ENCODE measurements around the gene METTL21A. TPM values are rescaled to one million over a fixed set of nuclear protein-coding genes. Genes with fewer than 3 reads are reported as not detected.

The METTL21A gene
- total RNA-seq, 1 donor from 2014 or later: 33.4 TPM

- no peaks in the 10 kb centered on the region for H3K4me1 Mint-ChIP-seq
Observed at GRCh38 chr2:207594731-207595130, 30.5 kb downstream of the METTL21A start.

DNA sequence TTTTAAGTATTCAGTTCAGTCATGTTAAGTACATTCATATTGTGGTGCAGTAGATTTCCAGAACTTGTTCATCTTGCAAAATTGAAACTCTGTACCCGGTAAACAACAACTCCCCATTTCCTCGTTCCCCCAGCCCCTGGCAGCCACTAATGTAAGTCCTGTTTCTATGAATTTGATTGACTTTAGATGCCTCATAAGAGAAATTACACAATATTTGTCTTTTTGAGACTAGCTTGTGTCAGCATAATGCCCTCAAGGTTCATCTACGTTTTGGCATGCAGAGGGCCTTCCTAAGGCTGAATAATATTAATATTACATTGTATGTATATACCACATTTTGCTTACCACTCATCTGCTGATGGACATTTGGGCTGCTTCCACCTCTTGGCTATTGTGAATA is 30.9 kb downstream of the METTL21A start:
- peaks cover 13% of the 10 kb centered on the region for H3K9me3 Mint-ChIP-seq
- H3K36me3 Mint-ChIP-seq (ENCODE audit: low read depth): peaks cover 50% of the 10 kb centered on the region
- no peaks in the 10 kb centered on the region for H3K4me1 Mint-ChIP-seq
- H3K27me3 Mint-ChIP-seq (ENCODE audit: low read depth): no peaks in the 10 kb centered on the region
- DNase-seq (ENCODE audit: low read depth, low spot score): no peak
- H3K27ac Mint-ChIP-seq (ENCODE audit: unreplicated experiment): no peak overlapping the region
- TF ChIP-seq CTCF (conservative IDR thresholded peaks at IDR 0.05): no peak
- no peak overlapping the region for H3K4me3 Mint-ChIP-seq

More at GRCh38 chr2:207594731-207595130, 30.5 kb downstream of the METTL21A start:
- Mint-ChIP-seq H3K36me3 (ENCODE audit: low read depth) (peaks cover 45% of the 10 kb centered on the region), H3K9me3 (peaks cover 11% of the 10 kb centered on the region), H3K27ac (ENCODE audit: unreplicated experiment) (no peak overlapping the region), H3K27me3 (ENCODE audit: low read depth) (no peaks in the 10 kb centered on the region), H3K4me3 (no peak overlapping the region)
- no peak for TF ChIP-seq CTCF (conservative IDR thresholded peaks at IDR 0.05)
- no peak for DNase-seq (ENCODE audit: low read depth, low spot score)

GRCh38 chr2:207593277-207593676 is 31.9 kb downstream of the METTL21A start:
- H3K36me3 Mint-ChIP-seq (ENCODE audit: low read depth): peaks cover 60% of the 10 kb centered on the region
- no peak for DNase-seq (ENCODE audit: low read depth, low spot score)
- no peak overlapping the region for H3K4me3 Mint-ChIP-seq
- peaks cover 13% of the 10 kb centered on the region for H3K9me3 Mint-ChIP-seq
- H3K4me1 Mint-ChIP-seq: no peaks in the 10 kb centered on the region
- no peak for TF ChIP-seq CTCF (conservative IDR thresholded peaks at IDR 0.05)
- no peaks in the 10 kb centered on the region for H3K27me3 Mint-ChIP-seq (ENCODE audit: low read depth)
- no peak overlapping the region for H3K27ac Mint-ChIP-seq (ENCODE audit: unreplicated experiment)

DNA sequence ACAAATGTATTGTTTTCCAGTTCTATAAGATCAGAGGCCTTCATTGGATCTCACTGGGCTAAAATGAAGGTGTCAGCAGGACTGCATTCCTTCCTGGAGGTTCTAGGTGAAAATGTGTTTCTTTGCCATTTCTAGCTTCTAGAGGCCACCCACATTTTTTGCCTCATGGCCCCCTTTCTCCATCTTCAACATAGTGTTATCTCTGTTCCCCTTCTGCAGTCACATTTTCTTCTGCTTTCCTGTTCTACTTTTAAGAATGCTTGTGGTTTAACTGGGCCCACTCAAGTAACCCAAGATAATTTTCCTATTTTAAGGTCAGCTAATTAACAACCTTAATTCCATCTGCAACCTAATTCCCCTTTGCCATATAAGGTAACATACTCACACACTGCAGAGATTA is 36.1 kb downstream of the METTL21A start:
- Mint-ChIP-seq H3K4me1 (no peaks in the 10 kb centered on the region), H3K36me3 (ENCODE audit: low read depth) (peaks cover 78% of the 10 kb centered on the region), H3K27ac (ENCODE audit: unreplicated experiment) (no peak overlapping the region), H3K27me3 (ENCODE audit: low read depth) (no peaks in the 10 kb centered on the region), H3K4me3 (no peak overlapping the region), H3K9me3 (peaks cover 11% of the 10 kb centered on the region)
- DNase-seq (ENCODE audit: low read depth, low spot score): no peak
- TF ChIP-seq CTCF (conservative IDR thresholded peaks at IDR 0.05): no peak

DNA sequence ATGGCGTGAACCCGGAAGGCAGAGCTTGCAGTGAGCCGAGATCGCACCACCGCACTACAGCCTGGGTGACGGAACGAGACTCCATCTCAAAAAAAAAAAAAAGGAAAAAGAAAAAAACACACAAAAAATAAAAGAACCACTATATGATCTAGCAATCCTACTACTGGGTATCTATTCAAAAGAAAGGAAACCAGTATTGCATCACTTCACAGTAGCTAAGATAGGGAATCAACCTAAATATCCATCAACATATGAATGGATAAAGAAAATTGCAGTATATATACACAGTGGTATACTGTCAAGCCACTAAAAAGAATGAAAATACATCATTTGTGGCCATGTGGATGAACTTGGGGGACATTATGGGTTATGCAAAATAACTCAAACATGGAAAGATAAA is 37.9 kb downstream of the METTL21A start:
- peaks cover 69% of the 10 kb centered on the region for H3K36me3 Mint-ChIP-seq (ENCODE audit: low read depth)
- H3K27ac Mint-ChIP-seq (ENCODE audit: unreplicated experiment): no peak overlapping the region
- H3K9me3 Mint-ChIP-seq: peaks cover 6% of the 10 kb centered on the region
- TF ChIP-seq CTCF (conservative IDR thresholded peaks at IDR 0.05): no peak
- H3K27me3 Mint-ChIP-seq (ENCODE audit: low read depth): no peaks in the 10 kb centered on the region
- no peak overlapping the region for H3K4me3 Mint-ChIP-seq
- no peaks in the 10 kb centered on the region for H3K4me1 Mint-ChIP-seq
- DNase-seq (ENCODE audit: low read depth, low spot score): no peak

DNA sequence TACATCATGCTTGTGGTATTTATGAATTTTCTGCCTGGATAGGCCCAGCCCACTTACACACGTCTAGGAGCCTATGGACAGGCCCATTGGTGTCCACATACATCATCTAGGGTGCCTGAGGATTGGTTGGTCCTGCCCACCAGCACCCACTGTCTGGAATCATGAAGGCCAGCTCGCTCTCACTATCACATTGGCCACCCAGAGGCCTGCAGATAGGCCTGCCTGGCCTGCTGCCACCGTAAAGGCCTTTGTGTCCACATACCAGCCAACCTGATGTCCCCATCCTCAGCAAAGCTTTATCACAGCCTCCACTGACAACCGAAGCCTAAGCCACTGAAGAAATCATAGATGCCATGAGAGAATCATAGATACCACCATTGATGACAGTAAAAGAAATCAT is 40.2 kb downstream of the METTL21A start:
- DNase-seq (ENCODE audit: low read depth, low spot score): no peak
- H3K4me1 Mint-ChIP-seq: no peaks in the 10 kb centered on the region
- H3K36me3 Mint-ChIP-seq (ENCODE audit: low read depth): peaks cover 50% of the 10 kb centered on the region
- no peak overlapping the region for H3K27ac Mint-ChIP-seq (ENCODE audit: unreplicated experiment)
- peaks cover 3% of the 10 kb centered on the region for H3K9me3 Mint-ChIP-seq
- H3K27me3 Mint-ChIP-seq (ENCODE audit: low read depth): no peaks in the 10 kb centered on the region
- TF ChIP-seq CTCF (conservative IDR thresholded peaks at IDR 0.05): no peak
- no peak overlapping the region for H3K4me3 Mint-ChIP-seq

Data from neural crest cell (in vitro differentiated cells).